GM21723 (cell line): ENCODE measurements around the gene TNFRSF12A.
"Not testable (repeated sequence)": the region's sequence is repeated elsewhere in the genome, so short reads cannot be mapped to it uniquely, and the experiment has no call there.

Experiments
- ATAC-seq: cut with Tn5 transposase; IDR thresholded peaks from one replicate; pipeline ENCODE4 v1.9.1; 2021; ENCODE audit warnings: mild to moderate bottlenecking, moderate library complexity; ENCODE audit not compliant: unreplicated experiment

TNFRSF12A gene

GRCh38 chr16:3060339-3061127 lies 40.4 kb downstream of the TNFRSF12A start:
- no peak for ATAC-seq

- ATAC-seq, result no peak
Observed at GRCh38 chr16:3062553-3062952, 42.4 kb downstream of the TNFRSF12A start.

GRCh38 chr16:3063625-3064386 lies 43.6 kb downstream of the TNFRSF12A start:
- no peak for ATAC-seq

- ATAC-seq, result no peak
Observed at GRCh38 chr16:3065069-3065741, 45.0 kb downstream of the TNFRSF12A start, which contains the start of gene IL32. Gene IL32, plus strand, starts transcription at chr16:3065640. Its CDS starts 172 bp downstream, at chr16:3065812.

GRCh38 chr16:3065742-3066439 lies 45.7 kb downstream of the TNFRSF12A start:
- ATAC-seq, result no peak

GRCh38 chr16:3066440-3066748 lies 46.2 kb downstream of the TNFRSF12A start:
- ATAC-seq, result no peak

GRCh38 chr16:3068487-3068886 lies 48.3 kb downstream of the TNFRSF12A start:
- ATAC-seq, result no peak

GRCh38 chr16:3069146-3069545 lies 49.0 kb downstream of the TNFRSF12A start:
- not testable (repeated sequence) for ATAC-seq

- no peak for ATAC-seq
Observed at GRCh38 chr16:3070608-3071111, 50.5 kb downstream of the TNFRSF12A start.

GRCh38 chr16:3071655-3072054 lies 51.5 kb downstream of the TNFRSF12A start:
- no peak for ATAC-seq
